MCF 10A (cell line): ENCODE results near the gene PRMT7. TPM values are rescaled to one million over a fixed set of nuclear protein-coding genes. Genes with fewer than 3 reads are reported as not detected.

Experiments used
- BruUV-seq: library from RNA; stranded (reverse); fragments of 400-500 nt; replicated peaks from 2 replicates; lab custom pipeline; 2021; lab: Mats Ljungman, UMichigan
- CTCF ChIA-PET: fragments of 300-600 bp; sonication (Branson Sonifier 250); formaldehyde crosslinking; extraction: SDS; loops from one replicate; lab custom pipeline; 2021; ENCODE audit warnings: antibody characterized with exemption, inconsistent platforms; lab: Yijun Ruan, JAX
- POLR2A ChIA-PET: fragments of 300-600, 350-650 bp; sonication (Branson Sonifier 250); formaldehyde crosslinking; extraction: SDS; loops from one replicate; lab custom pipeline; 2020; ENCODE audit warnings: antibody characterized with exemption, inconsistent platforms; lab: Yijun Ruan, JAX
- DNase-seq: peaks from one replicate; pipeline ENCODE4 v3.0.0-alpha.2; 2018; ENCODE audit not compliant: unreplicated experiment
- H3K27ac Mint-ChIP-seq: one replicate; pipeline ENCODE4 v1.8.0; 2022; ENCODE audit warnings: mild to moderate bottlenecking, low read depth, mixed read lengths; ENCODE audit not compliant: unreplicated experiment
- H3K27me3 Mint-ChIP-seq: one replicate; pipeline ENCODE4 v1.8.0; 2022; ENCODE audit warnings: mixed read lengths; ENCODE audit not compliant: insufficient read depth, unreplicated experiment
- H3K36me3 Mint-ChIP-seq: one replicate; pipeline ENCODE4 v1.8.0; 2022; ENCODE audit warnings: mild to moderate bottlenecking, moderate library complexity, mixed read lengths; ENCODE audit not compliant: insufficient read depth, unreplicated experiment
- H3K4me1 Mint-ChIP-seq: one replicate; pipeline ENCODE4 v1.8.0; 2022; ENCODE audit warnings: mixed read lengths; ENCODE audit not compliant: insufficient read depth, unreplicated experiment
- H3K4me3 Mint-ChIP-seq: one replicate; pipeline ENCODE4 v1.8.0; 2022; ENCODE audit warnings: mild to moderate bottlenecking, moderate library complexity, mixed read lengths; ENCODE audit not compliant: unreplicated experiment
- H3K9me3 Mint-ChIP-seq: one replicate; pipeline ENCODE4 v1.8.0; 2022; ENCODE audit warnings: mixed read lengths; ENCODE audit not compliant: unreplicated experiment
- CTCF ChIP-seq: fragments of 200-600 bp; IDR thresholded peaks from one replicate; pipeline ENCODE4 v1.8.0; 2022; ENCODE audit warnings: antibody characterized with exemption, mild to moderate bottlenecking; ENCODE audit not compliant: unreplicated experiment
- intact Hi-C: fragments of 100-400 bp; cut with micrococcal nuclease; formaldehyde crosslinking; loops from 2 replicates; pipeline ENCODE4 v1.14.1; 2022
- total RNA-seq: library from RNA; stranded (reverse); gene quantifications from 2 replicates; pipeline ENCODE4 v1.2.3, GENCODE V29; 2022

Gene PRMT7
- total RNA-seq, 1 experiment from 2014 or later, result 33.2 TPM

- ChIA-PET CTCF (interaction anchor here (0.6 to 1.5 kb wide), 7 partner anchors 16 to 134 kb away, joined by 3 to 6 read pairs (median 4); partner anchors contain the start of gene SLC7A6), POLR2A (interaction anchor here (0.6 to 1.4 kb wide), 2 partner anchors 18 to 43 kb away, joined by 3 to 4 read pairs; no protein-coding TSS in a partner anchor)
- Mint-ChIP-seq H3K4me1 (peaks cover 9% of the 10 kb centered on the region), H3K36me3 (peaks cover 81% of the 10 kb centered on the region), H3K27ac (no peak overlapping the region), H3K4me3 (no peak overlapping the region), H3K27me3 (no peaks in the 10 kb centered on the region), H3K9me3 (no peaks in the 10 kb centered on the region)
- no TSS peak for BruUV-seq
- intact Hi-C loops, result no loop called here
- no peak for DNase-seq
- no peak for TF ChIP-seq CTCF
These were observed 30.9 kb upstream of the PRMT7 start for GRCh38 chr16:68279726-68280558.

GRCh38 chr16:68281368-68282063, 29.3 kb upstream of the PRMT7 start:
- no peak overlapping the region for H3K27ac Mint-ChIP-seq
- H3K36me3 Mint-ChIP-seq, result peaks cover 75% of the 10 kb centered on the region

GRCh38 chr16:68282064-68282452, 28.8 kb upstream of the PRMT7 start:
- ChIA-PET POLR2A (no interaction called here), CTCF (no interaction called here)
- TF ChIP-seq CTCF, result no peak
- Mint-ChIP-seq H3K9me3 (no peaks in the 10 kb centered on the region), H3K4me1 (peaks cover 8% of the 10 kb centered on the region), H3K36me3 (peaks cover 75% of the 10 kb centered on the region), H3K4me3 (no peak overlapping the region), H3K27me3 (no peaks in the 10 kb centered on the region), H3K27ac (no peak overlapping the region)
- no peak for DNase-seq
- intact Hi-C loops, result no loop called here
- no TSS peak for BruUV-seq

More at GRCh38 chr16:68281368-68282063, 29.3 kb upstream of the PRMT7 start:
- Mint-ChIP-seq H3K27me3 (no peaks in the 10 kb centered on the region), H3K4me1 (peaks cover 6% of the 10 kb centered on the region), H3K9me3 (no peaks in the 10 kb centered on the region), H3K4me3 (no peak overlapping the region)
- DNase-seq, result no peak
- BruUV-seq, result no TSS peak
- TF ChIP-seq CTCF, result no peak
- ChIA-PET CTCF (interaction anchor here (1.0 kb wide), 1 partner anchor 11 kb away, joined by 3 read pairs; no protein-coding TSS in a partner anchor), POLR2A (no interaction called here)
- intact Hi-C loops, result no loop called here

GRCh38 chr16:68283346-68283745, 27.5 kb upstream of the PRMT7 start:
- peaks cover 78% of the 10 kb centered on the region for H3K36me3 Mint-ChIP-seq
- BruUV-seq, result no TSS peak
- no peak for TF ChIP-seq CTCF
- DNase-seq, result no peak
- intact Hi-C loops, result no loop called here
- no peak overlapping the region for H3K4me3 Mint-ChIP-seq
- H3K27ac Mint-ChIP-seq, result peak overlapping the region; percentile 13
- H3K4me1 Mint-ChIP-seq, result peaks cover 20% of the 10 kb centered on the region
- no peaks in the 10 kb centered on the region for H3K9me3 Mint-ChIP-seq
- no peaks in the 10 kb centered on the region for H3K27me3 Mint-ChIP-seq
- ChIA-PET CTCF (interaction anchor here (0.6 to 4.7 kb wide), 5 partner anchors 10 to 801 kb away, joined by 3 to 46 read pairs (median 4); partner anchors contain the start of gene SLC7A6), POLR2A (interaction anchor here (1.0 to 3.7 kb wide), 5 partner anchors 7 to 46 kb away, joined by 3 to 16 read pairs (median 6); partner anchors contain the start of genes PRMT7 and SLC7A6OS)
